GM12878 (cell line): ENCODE data around the gene TBCD. TPM values are rescaled to one million over a fixed set of nuclear protein-coding genes. Genes with fewer than 3 reads are reported as not detected.

ENCODE experiments used
- ATAC-seq: fragments of 200-7000 bp; cut with Tn5 transposase; 3 replicates; pipeline ENCODE4 v1.9.1; 2020; ENCODE audit warnings: mild to moderate bottlenecking, moderate library complexity
- BruUV-seq: library from RNA; stranded (reverse); fragments of 400-500 nt; replicated peaks from 2 replicates; lab custom pipeline; 2021; lab: Mats Ljungman, UMichigan
- CTCF ChIA-PET: fragments of 300-600 bp; sonication (Branson Sonifier 250); formaldehyde crosslinking; extraction: SDS; loops from one replicate; lab custom pipeline; 2021; ENCODE audit warnings: inconsistent platforms; lab: Yijun Ruan, JAX
- POLR2A ChIA-PET: fragments of 350-600 bp; formaldehyde crosslinking; extraction: SDS; loops from one replicate; lab custom pipeline; 2021; ENCODE audit warnings: inconsistent platforms; lab: Charles Lee
- RAD21 ChIA-PET: fragments of 300-600 bp; sonication (Branson Sonifier 250); formaldehyde crosslinking; loops from one replicate; lab custom pipeline; 2023; ENCODE audit warnings: antibody characterized with exemption; ENCODE audit not compliant: unreplicated experiment; lab: Charles Lee
- SMC1A ChIA-PET: fragments of 300-600 bp; sonication (Branson Sonifier 250); formaldehyde crosslinking; loops from one replicate; lab custom pipeline; 2023; ENCODE audit not compliant: unreplicated experiment, uncharacterized antibody; lab: Charles Lee
- DNase-seq: peaks from one replicate; pipeline ENCODE4 v3.0.0-alpha.2; 2011; ENCODE audit warnings: low read depth, low spot score
- FAIRE-seq: peaks from 3 replicates; lab custom pipeline; 2011; peaks lifted over from hg19 to GRCh38; lab: Jason Lieb, UNC
- H2AFZ ChIP-seq: 2 replicates; pipeline ENCODE4 v1.6.0; 2011; ENCODE audit warnings: low read depth, low read length, control low read depth; ENCODE audit not compliant: control insufficient read depth
- H3K27ac ChIP-seq: 2 replicates; pipeline ENCODE4 v1.5.1; 2011; ENCODE audit warnings: control low read depth; ENCODE audit not compliant: control insufficient read depth, insufficient read depth
- H3K27me3 ChIP-seq, 2 experiments: replicated peaks in 1 of 2; 2 replicates each; pipeline versions ENCODE4 v1.6.0 to v1.6.1; 2011; ENCODE audit warnings: low read length in 1 of 2; ENCODE audit not compliant: control insufficient read depth in 2 of 2, insufficient read depth in 2 of 2
- H3K36me3 ChIP-seq, 2 experiments: 2 replicates each; pipeline ENCODE4 v1.5.1; 2011; ENCODE audit warnings: low read length in 1 of 2; ENCODE audit not compliant: control insufficient read depth in 2 of 2, insufficient read depth in 2 of 2
- H3K4me1 ChIP-seq: 2 replicates; pipeline ENCODE4 v1.6.1; 2011; ENCODE audit warnings: mild to moderate bottlenecking, low read length, moderate library complexity, mixed read lengths; ENCODE audit not compliant: control insufficient read depth, insufficient read depth
- H3K4me2 ChIP-seq: 2 replicates; pipeline ENCODE4 v1.6.0; 2011; ENCODE audit warnings: control low read depth; ENCODE audit not compliant: control insufficient read depth, insufficient read depth
- H3K4me3 ChIP-seq: fragments of 200-600 bp; sonication (generic); 2 replicates; pipeline ENCODE4 v1.5.1; 2016
- H3K79me2 ChIP-seq: 2 replicates; pipeline ENCODE4 v1.6.0; 2011; ENCODE audit warnings: low read length; ENCODE audit not compliant: control insufficient read depth, insufficient read depth
- H3K9ac ChIP-seq: 2 replicates; pipeline ENCODE4 v1.8.0; 2011; ENCODE audit warnings: low read length, control low read depth, mixed read lengths; ENCODE audit not compliant: control insufficient read depth, insufficient read depth
- H3K9me3 ChIP-seq: replicated peaks from 3 replicates; pipeline ENCODE4 v1.5.1; 2011; ENCODE audit warnings: mild to moderate bottlenecking, low read length; ENCODE audit not compliant: control insufficient read depth, insufficient read depth
- H4K20me1 ChIP-seq: 2 replicates; pipeline ENCODE4 v1.6.0; 2011; ENCODE audit not compliant: control insufficient read depth, insufficient read depth
- CREM ChIP-seq: IDR thresholded peaks from 2 replicates; pipeline ENCODE4 v1.6.1; 2014; ENCODE audit warnings: antibody characterized with exemption, low read depth
- EZH2 ChIP-seq: IDR thresholded peaks from 2 replicates; pipeline ENCODE4 v1.6.1; 2012; ENCODE audit warnings: low read depth, mild to moderate bottlenecking, control low read depth, inconsistent platforms, low read length, borderline replicate concordance; ENCODE audit not compliant: control insufficient read depth
- RFX5 ChIP-seq: IDR thresholded peaks from 2 replicates; pipeline ENCODE4 v1.6.1; 2011; ENCODE audit warnings: low read depth, low read length, improper control_type of control experiment
- WGBS: methylation state at CpG from one replicate; pipeline ENCODE4 v1.1.6; 2016; ENCODE audit warnings: low lambda C conversion rate; ENCODE audit not compliant: insufficient replicate concordance, insufficient coverage; ENCODE audit errors: missing lambda C conversion rate; 5-methylcytosine and 5-hydroxymethylcytosine counted together
- in situ Hi-C: fragments of 300-500 bp; cut with MboI; formaldehyde crosslinking; loops from 9 replicates; pipeline ENCODE4 v1.14.3; 2018; ENCODE audit warnings: mixed read lengths
- intact Hi-C: fragments of 100-400 bp; cut with micrococcal nuclease; formaldehyde crosslinking; loops from one replicate; pipeline ENCODE4 v1.14.2; 2022; ENCODE audit not compliant: unreplicated experiment
- polyA plus RNA-seq, 11 experiments: library from polyadenylated mRNA; depleted of rRNA in 4 of 11; unstranded in 6 of 11; stranded (reverse) in 5 of 11; fragments of >200 nt; fragmentation: Nextera tagmentation in 4 of 11; fragmentation: Illumina TruSeq in 1 of 11; extraction: Ambion mirVana in 4 of 11; extraction: Trizol in 1 of 11; gene quantifications; 1 replicate in 1 of 11; 2 replicates in 10 of 11; pipeline versions ENCODE4 v1.2.1 to v1.2.3, GENCODE V29; 2011 to 2016; ENCODE audit warnings: inconsistent platforms in 2 of 11, missing spikeins in 2 of 11, low read depth in 1 of 11
- total RNA-seq, 4 experiments: library from RNA; depleted of rRNA in 3 of 4; stranded (reverse); fragments of >200 nt in 3 of 4; fragmentation: Illumina TruSeq in 1 of 4; extraction: Trizol in 1 of 4; gene quantifications; 2 replicates each; pipeline versions ENCODE4 v1.2.1 to v1.2.3, GENCODE V29; 2013 to 2021
- TF ChIP-seq, protein P1 (sequence below): fragments of 450-650 bp; IDR thresholded peaks from 2 replicates; pipeline ENCODE4 v1.6.1; 2017; ENCODE audit warnings: mild to moderate bottlenecking, low read depth, inconsistent platforms; ENCODE audit not compliant: poor library complexity, severe bottlenecking
- TF ChIP-seq, protein P2 (sequence below): fragments of 450-650 bp; IDR thresholded peaks from 2 replicates; pipeline ENCODE4 v1.6.1; 2017; ENCODE audit warnings: borderline replicate concordance

Gene TBCD
- total and polyA plus RNA-seq, 10 of the 15 experiments (the other 5 are each of a cell fraction or from before 2014, with no cell fraction given) = 10.3 to 114 (median 52.4) TPM

- TF ChIP-seq CREM = no peak
- TF ChIP-seq, protein P1, sequence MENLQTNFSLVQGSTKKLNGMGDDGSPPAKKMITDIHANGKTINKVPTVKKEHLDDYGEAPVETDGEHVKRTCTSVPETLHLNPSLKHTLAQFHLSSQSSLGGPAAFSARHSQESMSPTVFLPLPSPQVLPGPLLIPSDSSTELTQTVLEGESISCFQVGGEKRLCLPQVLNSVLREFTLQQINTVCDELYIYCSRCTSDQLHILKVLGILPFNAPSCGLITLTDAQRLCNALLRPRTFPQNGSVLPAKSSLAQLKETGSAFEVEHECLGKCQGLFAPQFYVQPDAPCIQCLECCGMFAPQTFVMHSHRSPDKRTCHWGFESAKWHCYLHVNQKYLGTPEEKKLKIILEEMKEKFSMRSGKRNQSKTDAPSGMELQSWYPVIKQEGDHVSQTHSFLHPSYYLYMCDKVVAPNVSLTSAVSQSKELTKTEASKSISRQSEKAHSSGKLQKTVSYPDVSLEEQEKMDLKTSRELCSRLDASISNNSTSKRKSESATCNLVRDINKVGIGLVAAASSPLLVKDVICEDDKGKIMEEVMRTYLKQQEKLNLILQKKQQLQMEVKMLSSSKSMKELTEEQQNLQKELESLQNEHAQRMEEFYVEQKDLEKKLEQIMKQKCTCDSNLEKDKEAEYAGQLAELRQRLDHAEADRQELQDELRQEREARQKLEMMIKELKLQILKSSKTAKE = no peak
- TF ChIP-seq, protein P2, sequence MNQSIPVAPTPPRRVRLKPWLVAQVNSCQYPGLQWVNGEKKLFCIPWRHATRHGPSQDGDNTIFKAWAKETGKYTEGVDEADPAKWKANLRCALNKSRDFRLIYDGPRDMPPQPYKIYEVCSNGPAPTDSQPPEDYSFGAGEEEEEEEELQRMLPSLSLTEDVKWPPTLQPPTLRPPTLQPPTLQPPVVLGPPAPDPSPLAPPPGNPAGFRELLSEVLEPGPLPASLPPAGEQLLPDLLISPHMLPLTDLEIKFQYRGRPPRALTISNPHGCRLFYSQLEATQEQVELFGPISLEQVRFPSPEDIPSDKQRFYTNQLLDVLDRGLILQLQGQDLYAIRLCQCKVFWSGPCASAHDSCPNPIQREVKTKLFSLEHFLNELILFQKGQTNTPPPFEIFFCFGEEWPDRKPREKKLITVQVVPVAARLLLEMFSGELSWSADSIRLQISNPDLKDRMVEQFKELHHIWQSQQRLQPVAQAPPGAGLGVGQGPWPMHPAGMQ = no peak
- no peak for TF ChIP-seq RFX5
- no peak for TF ChIP-seq EZH2
- TF ChIP-seq, all 136 proteins: peak for 0
- no peak for ATAC-seq
These were observed 185.8 kb downstream of the TBCD start for GRCh38 chr17:82937411-82938371.

More at GRCh38 chr17:82937411-82938371, 185.8 kb downstream of the TBCD start:
- CTCF ChIA-PET = no interaction called here
- no peak for FAIRE-seq
- H3K9ac ChIP-seq = no peak overlapping the region
- no peak overlapping the region for H3K27ac ChIP-seq
- H3K79me2 ChIP-seq = no peaks in the 10 kb centered on the region
- intact Hi-C loops (no loop called here), in situ Hi-C loops (no loop called here)
- no peak overlapping the region for H2AFZ ChIP-seq
- H4K20me1 ChIP-seq = no peaks in the 10 kb centered on the region
- POLR2A ChIA-PET = no interaction called here
- H3K4me1 ChIP-seq = no peaks in the 10 kb centered on the region
- no peak for DNase-seq
- no TSS peak for BruUV-seq
- peaks cover 12 to 36% of the 10 kb centered on the region in 2 experiments; a peak in 3 of 4 replicates for H3K36me3 ChIP-seq
- H3K9me3 ChIP-seq = no peaks in the 10 kb centered on the region; the same call in 2 of the 3 replicates
- SMC1A ChIA-PET = no interaction called here
- no peak overlapping the region for H3K4me3 ChIP-seq
- no peaks in the 10 kb centered on the region for H3K27me3 ChIP-seq
- H3K4me2 ChIP-seq = no peak overlapping the region
- RAD21 ChIA-PET = no interaction called here
- 96% methylated on average over 50 of the region's 53 CpGs for WGBS
